ENCODE results near the gene TGM2.

GRCh38 chr20:38194971-38195504 is 30.0 kb upstream of the TGM2 start:
- TF ChIP-seq CTCF (IDR thresholded peaks at IDR 0.05; ENCODE audit: low read depth, low read length) (no peak), POLR2A (IDR thresholded peaks at IDR 0.05; ENCODE audit: extremely low read depth, insufficient read length) (no peak), MYC (IDR thresholded peaks at IDR 0.05; ENCODE audit: low read depth, low read length) (no peak)

Data from NB4 (cell line).